HUDEP-2 (cell line): ENCODE measurements around the gene LCE3B.

ENCODE experiments used
- DNase-seq, 76 experiments: peaks; one replicate each; lab custom pipeline; 2025; ENCODE audit not compliant: unreplicated experiment in 76 of 76; lab: John Stamatoyannopoulos, UW

The LCE3B gene

GRCh38 chr1:152657677-152658076, 44.1 kb downstream of the LCE3B start:
- DNase-seq = no peak

GRCh38 chr1:152658649-152659048, 45.0 kb downstream of the LCE3B start:
- no peak for DNase-seq

- DNase-seq = no peak
These were observed 49.5 kb downstream of the LCE3B start, which contains the start of gene LCE2D for GRCh38 chr1:152663098-152663497. Gene LCE2D, plus strand, starts transcription at chr1:152663380. Its CDS starts 726 bp downstream, at chr1:152664106.
